WERI-Rb-1 (cell line): ENCODE results near the gene KLHL26.

ENCODE experiments used
- DNase-seq: peaks from one replicate; pipeline ENCODE4 v3.0.0-alpha.2; 2020
- H3K27ac ChIP-seq: fragments of 250-450 bp; sonication (Bioruptor Pico); 2 replicates; pipeline ENCODE4 v1.5.1; 2020; ENCODE audit warnings: mild to moderate bottlenecking, moderate library complexity
- H3K27me3 ChIP-seq: fragments of 250-450 bp; sonication (Bioruptor Pico); 2 replicates; pipeline ENCODE4 v1.5.1; 2021; ENCODE audit warnings: mild to moderate bottlenecking, low read depth, moderate library complexity; ENCODE audit not compliant: insufficient read depth, severe bottlenecking
- H3K36me3 ChIP-seq: fragments of 250-450 bp; sonication (Bioruptor Pico); 2 replicates; pipeline ENCODE4 v1.5.1; 2020; ENCODE audit warnings: mild to moderate bottlenecking, moderate library complexity
- H3K4me3 ChIP-seq: 2 replicates; pipeline ENCODE4 v1.5.1; 2011; ENCODE audit warnings: low read depth, mild to moderate bottlenecking, control low read depth, low read length
- H3K9me3 ChIP-seq: fragments of 250-450 bp; sonication (Bioruptor Pico); 2 replicates; pipeline ENCODE4 v1.5.1; 2021; ENCODE audit warnings: mild to moderate bottlenecking, moderate library complexity; ENCODE audit not compliant: severe bottlenecking
- CTCF ChIP-seq: IDR thresholded peaks from 2 replicates; pipeline ENCODE4 v1.5.1; 2011; ENCODE audit warnings: low read depth, mild to moderate bottlenecking, control low read depth, inconsistent platforms, low read length

KLHL26 gene

GRCh38 chr19:18704054-18704453 is 67.2 kb downstream of the KLHL26 start:
- H3K36me3 ChIP-seq = peaks cover 2% of the 10 kb centered on the region; the same call in 1 of the 2 replicates
- H3K27me3 ChIP-seq = no peaks in the 10 kb centered on the region
- DNase-seq = no peak
- no peak overlapping the region for H3K4me3 ChIP-seq
- no peak overlapping the region for H3K27ac ChIP-seq
- H3K9me3 ChIP-seq = no peaks in the 10 kb centered on the region
- no peak for TF ChIP-seq CTCF

GRCh38 chr19:18704971-18705370 is 68.1 kb downstream of the KLHL26 start:
- DNase-seq = no peak
- H3K27ac ChIP-seq = no peak overlapping the region
- H3K36me3 ChIP-seq = peaks cover 2% of the 10 kb centered on the region; the same call in 1 of the 2 replicates
- H3K4me3 ChIP-seq = no peak overlapping the region
- no peak for TF ChIP-seq CTCF
- no peaks in the 10 kb centered on the region for H3K9me3 ChIP-seq
- H3K27me3 ChIP-seq = no peaks in the 10 kb centered on the region

- Histone ChIP-seq H3K36me3 (peaks cover 5% of the 10 kb centered on the region), H3K27ac (no peak overlapping the region), H3K4me3 (no peak overlapping the region), H3K9me3 (no peaks in the 10 kb centered on the region), H3K27me3 (no peaks in the 10 kb centered on the region)
- TF ChIP-seq CTCF = no peak
- no peak for DNase-seq
Observed at GRCh38 chr19:18708452-18709231, 71.8 kb downstream of the KLHL26 start.

- peaks cover 5% of the 10 kb centered on the region for H3K36me3 ChIP-seq
- no peaks in the 10 kb centered on the region for H3K27me3 ChIP-seq
- DNase-seq = no peak
- no peak overlapping the region for H3K27ac ChIP-seq
- TF ChIP-seq CTCF = no peak
- H3K4me3 ChIP-seq = no peak overlapping the region
- no peaks in the 10 kb centered on the region for H3K9me3 ChIP-seq
Observed at GRCh38 chr19:18709546-18709945, 72.7 kb downstream of the KLHL26 start.

GRCh38 chr19:18710186-18710585 is 73.4 kb downstream of the KLHL26 start:
- no peak overlapping the region for H3K27ac ChIP-seq
- DNase-seq = no peak
- H3K27me3 ChIP-seq = no peaks in the 10 kb centered on the region
- TF ChIP-seq CTCF = no peak
- peaks cover 5% of the 10 kb centered on the region for H3K36me3 ChIP-seq
- no peaks in the 10 kb centered on the region for H3K9me3 ChIP-seq
- no peak overlapping the region for H3K4me3 ChIP-seq
